GM18867 (cell line): ENCODE results near the gene KIAA1671.

ENCODE experiments used
- ATAC-seq: cut with Tn5 transposase; IDR thresholded peaks from one replicate; pipeline ENCODE4 v1.9.1; 2021; ENCODE audit warnings: mild to moderate bottlenecking, moderate library complexity; ENCODE audit not compliant: unreplicated experiment

The KIAA1671 gene

GRCh38 chr22:25007444-25008106 is 55.1 kb downstream of the KIAA1671 start:
- ATAC-seq: no peak

GRCh38 chr22:25008666-25009065 is 56.1 kb downstream of the KIAA1671 start:
- no peak for ATAC-seq

- no peak for ATAC-seq
Measured at GRCh38 chr22:25012741-25013143, 60.2 kb downstream of the KIAA1671 start.

GRCh38 chr22:25013607-25014006 is 61.1 kb downstream of the KIAA1671 start:
- no peak for ATAC-seq

GRCh38 chr22:25014896-25015755 is 62.6 kb downstream of the KIAA1671 start:
- ATAC-seq: no peak

GRCh38 chr22:25016311-25016710 is 63.8 kb downstream of the KIAA1671 start:
- no peak for ATAC-seq

- no peak for ATAC-seq
Measured at GRCh38 chr22:25018009-25018408, 65.5 kb downstream of the KIAA1671 start.

GRCh38 chr22:25019427-25020184 is 67.1 kb downstream of the KIAA1671 start:
- ATAC-seq: no peak

GRCh38 chr22:25021409-25021808 is 68.9 kb downstream of the KIAA1671 start:
- no peak for ATAC-seq

- ATAC-seq: no peak
Measured at GRCh38 chr22:25021976-25022711, 69.6 kb downstream of the KIAA1671 start.

GRCh38 chr22:25023879-25024278 is 71.4 kb downstream of the KIAA1671 start:
- ATAC-seq: no peak

GRCh38 chr22:25024895-25025294 is 72.4 kb downstream of the KIAA1671 start:
- ATAC-seq: no peak

GRCh38 chr22:25025491-25026400 is 73.2 kb downstream of the KIAA1671 start:
- no peak for ATAC-seq

GRCh38 chr22:25027043-25027906 is 74.8 kb downstream of the KIAA1671 start:
- no peak for ATAC-seq

- no peak for ATAC-seq
Measured at GRCh38 chr22:25027959-25028840, 75.7 kb downstream of the KIAA1671 start.

GRCh38 chr22:25028841-25029141 is 76.3 kb downstream of the KIAA1671 start:
- ATAC-seq: no peak

GRCh38 chr22:25029181-25029580 is 76.7 kb downstream of the KIAA1671 start:
- ATAC-seq: no peak

- ATAC-seq: no peak
Measured at GRCh38 chr22:25030636-25031035, 78.1 kb downstream of the KIAA1671 start.
